MM.1S (cell line): ENCODE measurements around the gene POLE4.

ENCODE experiments used
- DNase-seq: peaks from one replicate; pipeline ENCODE4 v3.0.0-alpha.2; 2015
- H2AFZ ChIP-seq: fragments of 300-600 bp; sonication (generic); 2 replicates; pipeline ENCODE4 v1.6.0; 2016; ENCODE audit warnings: antibody characterized with exemption, low read length
- H3F3A ChIP-seq: fragments of 300-600 bp; sonication (generic); 2 replicates; pipeline ENCODE4 v1.6.1; 2016; ENCODE audit warnings: mild to moderate bottlenecking, antibody characterized with exemption, low read length, moderate library complexity, mixed read lengths; ENCODE audit not compliant: insufficient read depth
- H3K27ac ChIP-seq: fragments of 300-600 bp; sonication (generic); 2 replicates; pipeline ENCODE4 v1.5.1; 2016; ENCODE audit warnings: mild to moderate bottlenecking, low read length
- H3K27me3 ChIP-seq: fragments of 300-600 bp; sonication (generic); replicated peaks from 2 replicates; pipeline ENCODE4 v1.6.0; 2016; ENCODE audit warnings: low read length; ENCODE audit not compliant: insufficient read depth
- H3K36me3 ChIP-seq: fragments of 300-600 bp; sonication (generic); replicated peaks from 2 replicates; pipeline ENCODE4 v1.6.1; 2016; ENCODE audit warnings: mild to moderate bottlenecking, low read length, mixed read lengths; ENCODE audit not compliant: insufficient read depth
- H3K4me1 ChIP-seq: fragments of 300-600 bp; sonication (generic); 2 replicates; pipeline ENCODE4 v1.6.1; 2016; ENCODE audit warnings: low read length, mixed read lengths
- H3K4me2 ChIP-seq: fragments of 300-600 bp; sonication (generic); 2 replicates; pipeline ENCODE4 v1.6.0; 2016; ENCODE audit warnings: low read depth, low read length
- H3K4me3 ChIP-seq: fragments of 300-600 bp; sonication (generic); 2 replicates; pipeline ENCODE4 v1.5.1; 2016; ENCODE audit warnings: low read length, mixed read lengths
- H3K79me2 ChIP-seq: fragments of 300-600 bp; sonication (generic); 2 replicates; pipeline ENCODE4 v1.6.1; 2016; ENCODE audit warnings: mixed run types, low read length, mixed read lengths
- H3K9ac ChIP-seq: fragments of 300-600 bp; sonication (generic); 2 replicates; pipeline ENCODE4 v1.6.1; 2016; ENCODE audit warnings: low read length, mixed read lengths
- H3K9me2 ChIP-seq: fragments of 300-600 bp; sonication (generic); replicated peaks from 2 replicates; pipeline ENCODE4 v1.6.1; 2016; ENCODE audit warnings: mild to moderate bottlenecking, low read length, mixed read lengths; ENCODE audit not compliant: insufficient read depth
- H3K9me3 ChIP-seq: fragments of 300-600 bp; sonication (generic); replicated peaks from 2 replicates; pipeline ENCODE4 v1.6.1; 2016; ENCODE audit warnings: mild to moderate bottlenecking, low read length, mixed read lengths; ENCODE audit not compliant: insufficient read depth
- H4K20me1 ChIP-seq: fragments of 300-600 bp; sonication (generic); 2 replicates; pipeline ENCODE4 v1.6.1; 2016; ENCODE audit warnings: mild to moderate bottlenecking, low read length, moderate library complexity, mixed read lengths; ENCODE audit not compliant: insufficient read depth
- CTCF ChIP-seq: fragments of 300-600 bp; sonication (generic); IDR thresholded peaks from 2 replicates; pipeline ENCODE4 v1.5.1; 2016; ENCODE audit warnings: antibody characterized with exemption, low read length, mixed read lengths
- EZH2 ChIP-seq: fragments of 300-600 bp; sonication (generic); optimal IDR thresholded peaks from 2 replicates; pipeline ENCODE3; 2017; ENCODE audit warnings: low read depth, mild to moderate bottlenecking, antibody characterized with exemption, low read length, mixed read lengths
- EZH2phosphoT487 ChIP-seq: fragments of 300-600 bp; sonication (generic); IDR thresholded peaks from 2 replicates; pipeline ENCODE4 v1.6.1; 2018; ENCODE audit warnings: antibody characterized with exemption, low read length

Gene POLE4

GRCh38 chr2:75018162-75018561, 59.7 kb downstream of the POLE4 start:
- H3F3A ChIP-seq: no peaks in the 10 kb centered on the region
- H3K9me3 ChIP-seq: no peaks in the 10 kb centered on the region
- no peak overlapping the region for H2AFZ ChIP-seq
- no peaks in the 10 kb centered on the region for H3K36me3 ChIP-seq
- DNase-seq: peak; percentile 11
- H3K9ac ChIP-seq: no peak overlapping the region
- H3K79me2 ChIP-seq: no peaks in the 10 kb centered on the region
- H3K27me3 ChIP-seq: no peaks in the 10 kb centered on the region
- H4K20me1 ChIP-seq: no peaks in the 10 kb centered on the region
- H3K9me2 ChIP-seq: no peaks in the 10 kb centered on the region
- H3K27ac ChIP-seq: no peak overlapping the region
- TF ChIP-seq EZH2 (no peak), CTCF (no peak), EZH2phosphoT487 (no peak)
- no peak overlapping the region for H3K4me3 ChIP-seq
- no peak overlapping the region for H3K4me2 ChIP-seq
- H3K4me1 ChIP-seq: no peaks in the 10 kb centered on the region
